ENCODE measurements around the gene HOXD9. TPM values are rescaled to one million over a fixed set of nuclear protein-coding genes. Genes with fewer than 3 reads are reported as not detected.
A peak's percentile ranks its signal among the peaks of the same experiment; 100 is the strongest.

HOXD9 gene
- total RNA-seq, 1 experiment from 2014 or later = not detected

GRCh38 chr2:176079285-176079830, 43.2 kb upstream of the HOXD9 start:
- Histone ChIP-seq H4K8ac (replicated peaks; ENCODE audit: insufficient read length, low read depth, low read length) (no peak overlapping the region), H4K5ac (ENCODE audit: insufficient read length, low read depth, low read length) (no peak overlapping the region), H2BK15ac (ENCODE audit: low read depth, low read length) (no peak overlapping the region), H2BK12ac (ENCODE audit: insufficient read length, low read depth, low read length) (no peak overlapping the region), H3K9me3 (ENCODE audit: control insufficient read depth, low read depth, low read length) (no peaks in the 10 kb centered on the region), H3K23me2 (ENCODE audit: insufficient read length, low read depth, low read length, poor library complexity, severe bottlenecking) (peaks cover 7% of the 10 kb centered on the region), H3K4me2 (ENCODE audit: insufficient read depth, insufficient read length, low read length) (peak overlapping the region; percentile 83), H2AK5ac (ENCODE audit: insufficient read length, low read length) (no peak overlapping the region), H4K20me1 (ENCODE audit: control insufficient read depth, insufficient read depth, insufficient read length) (no peaks in the 10 kb centered on the region), H3K79me1 (ENCODE audit: insufficient read depth, low read depth, low read length, poor library complexity, severe bottlenecking) (no peaks in the 10 kb centered on the region), H3K18ac (ENCODE audit: insufficient read length, low read depth, low read length) (no peak overlapping the region), H2BK5ac (ENCODE audit: insufficient read length, low read length) (no peak overlapping the region), H2BK120ac (ENCODE audit: low read depth, low read length, poor library complexity, severe bottlenecking) (no peak overlapping the region), H4K91ac (ENCODE audit: insufficient read length, low read depth, low read length) (no peak overlapping the region), H3K79me2 (ENCODE audit: insufficient read depth, low read length) (no peaks in the 10 kb centered on the region), H3K4ac (ENCODE audit: low read depth, low read length) (no peak overlapping the region), H3K14ac (ENCODE audit: insufficient read depth, low read length) (no peak overlapping the region), H3K4me1 (ENCODE audit: insufficient read depth, low read length) (no peaks in the 10 kb centered on the region), H3T11ph (ENCODE audit: low read length) (no peak overlapping the region), H2AFZ (ENCODE audit: low read length) (no peak overlapping the region), H3K27ac (ENCODE audit: insufficient read length, low read depth, low read length) (no peak overlapping the region), H3K56ac (ENCODE audit: insufficient read length, low read depth, low read length) (no peak overlapping the region), H3K23ac (ENCODE audit: insufficient read length, low read depth, low read length) (no peak overlapping the region), H3K9ac (ENCODE audit: extremely low read depth, insufficient read length, low read length) (no peak overlapping the region), H2BK20ac (ENCODE audit: low read depth, low read length, poor library complexity, severe bottlenecking) (no peak overlapping the region), H3K27me3 (ENCODE audit: insufficient read depth, low read length) (peaks cover 87% of the 10 kb centered on the region)
- TF ChIP-seq CTCF (conservative IDR thresholded peaks at IDR 0.05) = no peak
- DNase-seq = peak; percentile 63
- peak overlapping the region; percentile 52 to 80 for H3K4me3 Mint-ChIP-seq
- no peaks in the 10 kb centered on the region for H3K36me3 Mint-ChIP-seq (ENCODE audit: insufficient read depth in 1 of 3, low read depth in 3 of 3)
- no peak overlapping the region for H3K27ac Mint-ChIP-seq
- peaks cover 96% of the 10 kb centered on the region for H3K27me3 Mint-ChIP-seq (ENCODE audit: low read depth)
- peaks cover 23 to 40% of the 10 kb centered on the region in 2 experiments for H3K4me1 Mint-ChIP-seq
- WGBS (ENCODE audit: extremely low coverage, insufficient read length, low lambda C conversion rate) = no CpG with 5 or more reads among the region's 30 CpGs
- peaks cover 5 to 6% of the 10 kb centered on the region in 2 experiments; a peak in 4 of 5 replicates for H3K9me3 Mint-ChIP-seq

All from H9 (cell line).